HG03135 (cell line): ENCODE measurements around the gene ZMYND8.
"Not testable (repeated sequence)": the region's sequence is repeated elsewhere in the genome, so short reads cannot be mapped to it uniquely, and the experiment has no call there.

Source experiments
- ATAC-seq: cut with Tn5 transposase; IDR thresholded peaks from one replicate; pipeline ENCODE4 v1.9.1; 2021; ENCODE audit warnings: mild to moderate bottlenecking, moderate library complexity; ENCODE audit not compliant: unreplicated experiment

The ZMYND8 gene

GRCh38 chr20:47253872-47254271 lies 102.6 kb downstream of the ZMYND8 start:
- no peak for ATAC-seq

GRCh38 chr20:47252879-47253307 lies 103.6 kb downstream of the ZMYND8 start:
- ATAC-seq: no peak

- ATAC-seq: no peak
Observed at GRCh38 chr20:47251154-47252020, 105.1 kb downstream of the ZMYND8 start.

- no peak for ATAC-seq
Observed at GRCh38 chr20:47250360-47250759, 106.1 kb downstream of the ZMYND8 start.

GRCh38 chr20:47249913-47250312 lies 106.6 kb downstream of the ZMYND8 start:
- ATAC-seq: no peak

GRCh38 chr20:47248448-47248966 lies 108.0 kb downstream of the ZMYND8 start:
- ATAC-seq: no peak

- no peak for ATAC-seq
Observed at GRCh38 chr20:47247972-47248371, 108.5 kb downstream of the ZMYND8 start.

- no peak for ATAC-seq
Observed at GRCh38 chr20:47246061-47246777, 110.3 kb downstream of the ZMYND8 start.

GRCh38 chr20:47245166-47245565 lies 111.3 kb downstream of the ZMYND8 start:
- not testable (repeated sequence) for ATAC-seq

- ATAC-seq: no peak
Observed at GRCh38 chr20:47244451-47244850, 112.0 kb downstream of the ZMYND8 start.

- no peak for ATAC-seq
Observed at GRCh38 chr20:47243532-47244305, 112.8 kb downstream of the ZMYND8 start.

GRCh38 chr20:47243003-47243402 lies 113.5 kb downstream of the ZMYND8 start:
- no peak for ATAC-seq

- no peak for ATAC-seq
Observed at GRCh38 chr20:47241345-47241781, 115.1 kb downstream of the ZMYND8 start.

GRCh38 chr20:47240096-47240495 lies 116.4 kb downstream of the ZMYND8 start:
- not testable (repeated sequence) for ATAC-seq

- ATAC-seq: no peak
Observed at GRCh38 chr20:47239719-47240067, 116.8 kb downstream of the ZMYND8 start.

GRCh38 chr20:47238780-47239718 lies 117.5 kb downstream of the ZMYND8 start:
- no peak for ATAC-seq

- ATAC-seq: no peak
Observed at GRCh38 chr20:47237715-47238114, 118.8 kb downstream of the ZMYND8 start.

- ATAC-seq: no peak
Observed at GRCh38 chr20:47236639-47236900, 119.9 kb downstream of the ZMYND8 start.

GRCh38 chr20:47235853-47236638 lies 120.5 kb downstream of the ZMYND8 start:
- no peak for ATAC-seq
